ENCODE data around the gene MCU.
"Not testable (repeated sequence)": the region's sequence is repeated elsewhere in the genome, so short reads cannot be mapped to it uniquely, and the experiment has no call there.

The MCU gene

GRCh38 chr10:72731916-72732419 lies 40.0 kb downstream of the MCU start:
- DNase-seq, result no peak

DNA sequence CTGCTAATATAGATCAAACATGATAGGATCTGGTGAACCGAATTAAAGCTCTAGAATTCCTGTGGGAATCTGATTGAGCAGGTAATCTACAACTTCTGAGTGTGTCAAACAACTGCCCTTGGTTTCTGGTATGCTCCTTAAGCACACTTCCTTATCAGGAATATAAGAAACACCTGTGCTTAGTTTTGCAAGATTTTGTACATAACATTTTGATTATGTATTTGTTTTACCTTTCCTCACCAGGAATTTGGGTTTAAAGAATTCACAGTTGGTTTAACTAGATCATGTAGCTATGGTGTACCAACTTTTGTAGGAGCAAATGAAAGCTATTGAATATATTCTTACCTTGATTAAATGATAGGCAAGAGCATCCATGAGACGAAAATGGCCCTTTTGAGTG lies 40.6 kb downstream of the MCU start:
- DNase-seq, result no peak

GRCh38 chr10:72733989-72734388 lies 42.0 kb downstream of the MCU start:
- no peak for DNase-seq

DNA sequence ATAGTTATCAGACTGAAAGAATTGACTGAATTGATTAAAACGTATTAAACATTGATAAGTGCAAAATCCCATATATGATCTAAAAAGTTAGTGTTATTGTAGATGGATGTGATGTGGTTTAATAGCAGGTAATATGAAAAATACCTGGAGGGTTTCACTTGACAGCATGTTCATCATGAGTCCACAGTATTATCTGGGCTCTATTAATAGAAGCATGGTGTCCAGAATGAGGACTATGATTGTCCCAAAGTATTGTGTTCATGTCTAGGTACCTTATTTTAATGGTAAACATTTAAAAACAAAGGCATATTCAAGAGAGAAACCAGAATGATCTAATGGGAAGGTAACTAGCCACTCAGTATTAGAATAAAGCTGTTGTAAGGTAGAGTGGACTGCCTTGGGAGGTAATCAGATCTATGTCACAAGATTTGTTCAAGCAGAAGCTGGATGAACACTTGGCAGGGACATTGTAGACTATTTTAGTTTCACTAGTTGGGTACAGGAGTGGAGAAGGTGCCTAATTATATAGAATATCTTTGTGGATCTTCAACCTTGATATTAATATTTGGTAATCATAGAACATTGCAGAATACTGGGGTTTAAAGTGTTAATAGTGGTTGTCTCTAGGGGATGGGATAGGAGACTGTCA lies 43.5 kb downstream of the MCU start:
- DNase-seq, result no peak

- no peak for DNase-seq
Observed at GRCh38 chr10:72736176-72736827, 44.4 kb downstream of the MCU start.

GRCh38 chr10:72736828-72737220 lies 44.9 kb downstream of the MCU start:
- DNase-seq, result no peak

DNA sequence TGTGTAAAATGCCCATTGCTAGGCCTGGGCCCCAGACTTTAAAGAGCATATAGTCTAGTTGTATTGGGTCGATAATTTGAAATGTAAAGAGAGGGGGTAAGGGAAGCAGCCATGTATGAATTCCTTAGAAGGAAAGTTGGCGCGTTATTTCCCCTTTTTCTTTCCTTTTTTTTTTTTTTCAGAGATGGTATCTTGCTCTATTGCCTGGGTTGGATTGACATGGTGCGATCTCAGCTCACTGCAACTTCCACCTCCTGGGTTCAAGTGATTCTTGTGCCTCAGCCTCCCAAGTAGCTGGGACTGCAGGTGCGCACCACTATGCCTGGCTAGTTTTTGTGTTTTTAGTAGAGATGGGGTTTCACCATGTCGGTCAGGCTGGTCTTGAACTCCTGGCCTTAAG lies 45.4 kb downstream of the MCU start:
- DNase-seq, result not testable (repeated sequence)

DNA sequence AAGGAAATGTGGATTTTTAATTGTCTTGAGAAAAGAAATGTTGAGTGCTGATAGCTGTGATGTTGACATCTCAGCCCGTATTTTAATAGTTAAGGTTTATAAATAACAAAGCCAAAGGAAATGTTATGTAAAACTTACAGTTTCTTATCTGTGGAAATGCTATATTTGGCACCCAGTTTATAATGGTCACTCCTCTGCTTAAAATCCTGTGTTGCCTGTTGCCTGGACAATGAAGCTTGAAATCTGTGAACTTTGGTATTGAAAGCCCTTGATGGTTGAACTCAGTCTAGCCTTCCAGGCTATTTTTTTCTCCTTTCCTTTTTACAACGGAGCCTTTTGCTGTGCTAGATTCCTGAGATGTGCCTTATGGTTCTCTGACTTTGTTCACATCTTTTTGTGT lies 46.5 kb downstream of the MCU start:
- no peak for DNase-seq

DNA sequence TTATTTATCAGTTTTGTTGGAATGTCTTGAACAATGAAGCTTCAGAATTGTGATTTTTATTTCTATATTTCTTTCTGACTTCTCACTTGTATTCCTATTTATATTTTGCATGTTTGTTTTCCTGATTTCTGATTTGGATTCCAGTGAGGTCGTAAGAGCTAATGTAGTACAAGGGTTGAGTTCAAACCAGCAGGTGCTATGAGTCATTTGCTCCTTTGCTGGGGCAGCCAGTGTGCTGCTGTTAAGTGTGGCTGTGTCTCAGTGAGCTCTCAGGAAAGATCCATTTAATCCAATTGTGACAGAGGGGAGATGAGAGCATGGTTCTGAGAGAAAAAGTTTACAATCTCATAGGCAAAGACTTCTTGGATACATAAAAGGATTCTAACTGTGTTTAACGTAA lies 48.6 kb downstream of the MCU start:
- no peak for DNase-seq

- no peak for DNase-seq
Observed at GRCh38 chr10:72742092-72742491, 50.1 kb downstream of the MCU start.

- DNase-seq, result no peak
Observed at GRCh38 chr10:72742797-72743196, 50.9 kb downstream of the MCU start.

DNA sequence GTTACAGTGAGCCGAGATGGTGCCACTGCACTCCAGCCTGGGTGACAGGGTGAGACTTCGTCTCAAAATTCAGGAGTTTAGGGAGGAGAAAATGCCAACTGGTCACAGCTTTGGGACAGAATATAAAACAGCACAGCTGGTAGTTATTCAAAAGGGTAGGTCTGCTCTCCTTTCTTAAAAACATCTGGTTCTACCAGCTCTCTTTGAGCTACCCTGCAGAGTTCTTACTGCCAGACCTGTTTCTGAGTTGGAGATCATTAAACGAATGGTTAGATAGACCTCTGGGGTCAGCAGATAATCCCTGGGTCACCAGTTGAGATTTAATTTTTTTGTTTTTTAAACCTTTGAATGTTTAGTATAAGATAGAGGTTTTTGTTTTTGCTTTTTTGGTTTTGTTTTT lies 52.6 kb downstream of the MCU start:
- DNase-seq, result no peak

DNA sequence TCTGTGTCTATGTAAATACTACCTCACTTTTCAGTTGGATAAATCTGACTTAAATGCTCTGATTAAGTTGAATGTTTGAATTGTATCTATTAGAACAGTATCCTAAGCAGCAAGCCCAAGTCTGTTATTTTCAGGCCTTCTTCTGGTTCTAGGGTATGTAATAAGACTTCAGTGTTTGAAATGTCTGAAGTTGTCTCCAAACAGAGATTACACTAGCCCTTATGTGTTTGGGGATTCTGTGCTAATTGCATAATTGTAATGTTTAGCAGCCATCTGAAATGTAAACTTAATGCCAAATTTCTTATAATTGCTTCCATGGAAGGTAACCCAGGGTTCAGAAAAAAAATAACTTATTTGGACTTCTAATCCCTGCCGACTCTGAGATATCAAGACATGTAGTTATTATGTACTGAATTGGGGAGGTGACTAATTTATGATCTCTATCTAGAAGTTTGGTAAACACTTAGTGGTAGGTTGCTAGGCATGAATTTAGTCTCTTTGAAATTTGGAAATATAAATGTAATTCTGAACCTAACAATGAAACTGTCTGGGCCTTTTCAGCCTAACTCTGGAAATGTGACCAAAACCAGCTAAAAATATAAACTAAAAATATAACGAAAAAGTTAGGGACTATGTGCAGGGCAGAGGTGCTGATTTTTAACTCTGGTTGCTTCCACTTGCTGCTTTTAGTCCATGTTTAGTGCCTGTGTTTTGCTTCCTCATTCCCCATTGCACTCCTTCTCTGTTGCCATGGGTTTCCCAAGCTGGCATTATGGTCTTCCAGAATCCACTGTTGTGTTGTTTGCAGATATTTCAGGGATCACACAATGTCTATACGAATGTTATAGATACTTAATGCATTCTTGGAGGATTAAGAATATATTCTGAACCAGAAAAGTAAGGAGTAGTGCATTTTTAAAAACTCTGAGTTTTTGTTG lies 54.8 kb downstream of the MCU start:
- DNase-seq, result no peak

GRCh38 chr10:72747521-72747920 lies 55.6 kb downstream of the MCU start:
- DNase-seq, result no peak

DNA sequence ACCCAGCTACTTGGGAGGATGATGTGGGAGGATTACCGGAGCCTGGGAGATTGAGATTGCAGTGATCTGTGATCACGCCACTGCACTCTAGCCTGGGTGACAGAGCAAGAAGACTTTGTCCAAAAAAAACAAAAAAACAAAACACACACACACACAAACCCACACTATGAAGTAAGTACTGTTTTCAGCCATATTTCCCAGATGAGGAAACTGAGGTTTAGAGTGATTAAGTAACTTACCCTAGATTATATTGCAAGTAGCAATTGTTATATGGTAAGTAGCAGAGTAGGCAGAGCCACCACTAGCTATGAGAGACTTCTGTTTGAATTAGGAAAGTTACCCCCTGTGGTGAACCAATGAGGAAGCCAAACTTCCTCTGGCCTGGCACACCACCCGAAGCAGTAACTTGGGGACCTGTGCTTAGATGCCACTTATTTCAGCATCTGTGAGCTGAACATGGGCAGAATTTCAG lies 61.9 kb downstream of the MCU start:
- no peak for DNase-seq

- no peak for DNase-seq
Observed at GRCh38 chr10:72754275-72755032, 62.5 kb downstream of the MCU start.

- no peak for DNase-seq
Observed at GRCh38 chr10:72756674-72757385, 64.9 kb downstream of the MCU start.

- no peak for DNase-seq
Observed at GRCh38 chr10:72757732-72758131, 65.8 kb downstream of the MCU start.

- not testable (repeated sequence) for DNase-seq
Observed at GRCh38 chr10:72758930-72759329, 67.0 kb downstream of the MCU start.

DNA sequence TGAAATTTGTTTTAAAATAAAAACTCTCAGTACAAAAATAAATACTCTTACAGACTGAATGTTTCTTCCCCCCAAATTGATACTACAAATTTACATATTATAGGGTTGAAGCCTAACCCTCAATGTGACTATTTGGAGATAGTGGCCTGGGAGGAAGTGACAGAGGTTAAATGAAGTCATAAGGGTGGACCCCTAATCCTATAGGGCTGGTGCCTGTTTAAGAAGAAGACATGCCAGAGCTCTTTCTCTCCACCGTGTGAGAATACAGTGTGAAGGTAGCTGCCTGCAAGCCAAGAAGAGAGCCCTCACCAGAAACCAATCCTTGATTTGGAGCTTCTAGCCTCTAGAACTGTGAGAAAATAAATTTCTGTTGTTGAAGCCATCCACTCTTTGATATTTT lies 67.6 kb downstream of the MCU start:
- no peak for DNase-seq

DNA sequence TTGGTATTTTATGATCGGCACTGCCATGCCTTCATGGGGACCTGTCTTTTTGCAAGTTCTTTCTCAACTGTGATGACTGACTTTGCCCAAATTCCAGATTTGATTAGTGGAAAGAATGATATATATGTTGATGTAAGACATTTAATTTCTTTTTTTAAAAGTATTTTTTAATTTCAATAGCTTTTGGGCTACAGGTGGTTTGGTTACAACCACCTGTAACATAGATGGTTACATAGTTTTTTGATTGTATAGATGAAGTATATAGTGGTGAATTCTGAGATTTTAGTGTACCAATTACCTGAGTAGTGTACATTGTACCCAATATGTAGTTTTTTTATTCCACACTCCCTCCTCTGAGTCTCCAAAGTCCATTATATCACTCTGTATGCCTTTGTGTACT lies 69.6 kb downstream of the MCU start:
- DNase-seq, result no peak

DNA sequence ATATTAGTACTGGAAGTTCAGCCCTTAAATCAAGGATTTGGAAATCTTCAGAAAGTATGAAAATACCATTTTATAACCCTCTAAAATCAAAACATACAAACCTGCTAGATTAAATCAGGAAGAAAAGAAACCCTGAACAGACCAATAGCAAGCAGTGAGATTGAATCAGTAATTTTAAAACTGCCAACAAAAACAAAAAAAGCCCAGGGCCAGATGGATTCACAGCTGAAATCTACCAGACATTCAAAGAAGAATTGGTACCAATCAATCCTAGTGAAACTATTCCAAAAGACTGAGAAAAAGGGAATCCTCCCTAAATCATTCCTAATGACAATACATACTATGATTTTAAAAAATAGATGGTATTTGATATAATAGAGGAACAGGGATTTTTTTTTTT lies 70.1 kb downstream of the MCU start:
- no peak for DNase-seq
